COLO668 (cell line): ENCODE results near the gene ZNF783.
"Not testable (repeated sequence)": the region's sequence is repeated elsewhere in the genome, so short reads cannot be mapped to it uniquely, and the experiment has no call there.

Experiments used
- DNase-seq: peaks from one replicate; lab custom pipeline; 2025; ENCODE audit not compliant: unreplicated experiment; lab: John Stamatoyannopoulos, UW

The ZNF783 gene

DNA sequence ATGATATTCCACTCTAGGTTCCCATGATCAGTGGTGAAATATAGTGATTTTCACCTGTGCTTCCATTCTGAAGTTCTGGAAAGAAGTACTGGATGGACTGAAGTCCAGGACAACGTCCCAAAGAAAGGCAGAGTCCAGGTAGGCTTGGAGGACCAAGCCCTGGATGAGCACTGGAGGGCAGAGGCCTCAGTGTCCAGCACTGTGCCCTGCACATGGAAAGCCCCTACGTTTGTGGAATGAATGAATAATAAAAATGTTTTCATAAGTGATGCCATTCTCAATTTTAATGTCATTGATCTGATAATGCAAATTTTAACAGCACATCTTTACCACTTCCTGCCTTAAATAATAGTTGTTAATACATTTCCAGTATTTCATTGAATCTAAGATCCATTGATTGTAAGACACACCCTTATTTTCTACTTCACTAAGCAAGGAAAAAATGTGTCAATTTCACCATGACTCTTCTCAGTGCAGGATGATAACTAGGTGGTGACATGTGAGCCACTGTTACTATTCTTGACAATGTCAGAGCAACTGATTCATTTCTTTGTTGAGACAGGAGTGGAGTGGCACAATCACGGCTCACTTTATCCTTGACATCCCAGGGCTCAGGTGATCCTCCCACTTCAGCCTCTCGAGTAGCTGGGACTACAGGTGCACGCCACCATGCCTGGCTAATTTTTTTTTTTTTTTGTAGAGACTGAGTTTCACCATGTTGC lies 35.2 kb downstream of the ZNF783 start:
- no peak for DNase-seq

DNA sequence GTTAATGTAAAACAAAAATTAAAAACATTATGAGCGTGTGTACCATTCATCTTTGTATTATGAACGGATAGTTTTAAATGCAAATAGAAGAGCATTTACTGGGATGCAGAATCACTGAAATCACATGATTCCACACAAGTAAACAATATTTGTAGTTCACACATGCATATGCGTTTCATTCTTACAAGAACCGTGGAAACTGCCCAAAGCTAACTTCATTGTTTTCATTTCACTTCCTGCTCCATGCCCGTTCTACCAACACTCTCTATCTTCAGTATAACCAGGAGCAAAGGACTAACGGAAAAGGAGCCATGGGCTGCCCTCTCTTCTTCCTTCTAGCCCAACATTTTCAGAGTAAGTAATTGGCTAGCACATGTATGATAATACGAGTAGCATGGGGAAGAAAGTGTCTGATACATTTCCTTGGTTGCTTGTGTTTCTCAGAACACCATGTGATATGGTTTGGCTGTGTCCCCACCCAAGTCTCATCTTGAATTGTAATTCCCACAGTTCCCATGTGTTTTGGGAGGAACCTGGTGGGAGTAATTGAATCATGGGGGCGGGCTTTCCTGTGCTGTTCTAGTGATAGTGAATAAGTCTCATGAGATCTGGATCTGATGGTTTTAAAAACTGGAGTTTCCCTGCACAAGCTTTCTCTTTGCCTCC lies 38.8 kb downstream of the ZNF783 start:
- no peak for DNase-seq

DNA sequence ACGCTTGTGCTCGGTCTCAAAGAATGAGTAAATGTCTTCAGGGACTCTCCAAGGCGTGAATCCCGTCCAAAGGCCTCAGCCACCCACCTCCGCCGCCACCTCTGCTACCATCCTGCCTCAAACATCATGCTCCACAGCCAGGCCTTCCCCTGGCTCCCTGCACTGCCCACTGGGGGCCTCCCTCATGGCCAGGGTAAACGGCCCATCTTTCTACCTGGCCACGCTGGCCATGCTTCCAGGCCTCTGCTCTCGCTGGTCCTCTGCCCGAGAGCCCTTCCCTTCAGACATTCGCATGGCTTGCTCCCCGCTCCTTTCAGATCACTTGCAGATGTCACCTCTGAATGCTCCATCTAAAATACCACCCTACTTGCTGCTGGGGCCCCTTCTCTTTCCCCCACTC lies 40.2 kb downstream of the ZNF783 start:
- DNase-seq, result no peak

DNA sequence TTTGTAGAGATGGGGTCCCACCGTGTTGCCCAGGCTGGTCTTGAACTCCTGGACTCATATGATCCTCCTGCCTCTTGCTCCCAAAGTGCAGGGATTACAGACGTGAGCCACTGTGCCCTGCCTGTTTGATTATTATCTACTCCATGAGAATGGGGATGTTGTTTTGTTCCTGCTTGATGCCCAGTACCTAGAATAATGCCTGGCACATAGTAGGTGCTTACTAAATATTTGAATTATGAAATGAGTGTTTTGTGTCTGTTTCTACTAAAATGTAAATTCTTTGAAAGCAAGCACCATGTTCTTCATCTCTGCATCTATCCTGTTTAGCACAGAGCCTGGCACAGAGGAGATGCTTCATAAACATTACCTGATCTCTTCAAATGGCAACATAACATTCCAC lies 40.9 kb downstream of the ZNF783 start:
- no peak for DNase-seq

DNA sequence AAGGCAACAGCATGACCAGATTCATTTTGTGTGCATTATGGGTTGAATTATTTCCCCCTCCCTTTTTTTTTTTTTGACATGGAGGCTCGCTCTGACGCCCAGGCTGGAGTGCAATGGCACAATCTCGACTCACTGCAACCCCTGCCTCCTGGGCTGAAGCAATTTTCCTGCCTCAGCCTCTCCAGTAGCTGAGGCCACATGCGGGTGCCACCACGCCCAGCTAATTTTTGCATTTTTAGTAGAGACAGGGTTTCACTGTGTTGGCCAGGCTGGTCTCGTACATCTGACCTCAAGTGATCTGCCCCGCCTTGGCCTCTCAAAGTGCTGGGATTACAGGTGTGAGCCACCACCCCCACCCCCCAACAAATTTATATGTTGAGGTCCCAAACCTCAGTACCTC lies 42.0 kb downstream of the ZNF783 start:
- DNase-seq, result no peak

DNA sequence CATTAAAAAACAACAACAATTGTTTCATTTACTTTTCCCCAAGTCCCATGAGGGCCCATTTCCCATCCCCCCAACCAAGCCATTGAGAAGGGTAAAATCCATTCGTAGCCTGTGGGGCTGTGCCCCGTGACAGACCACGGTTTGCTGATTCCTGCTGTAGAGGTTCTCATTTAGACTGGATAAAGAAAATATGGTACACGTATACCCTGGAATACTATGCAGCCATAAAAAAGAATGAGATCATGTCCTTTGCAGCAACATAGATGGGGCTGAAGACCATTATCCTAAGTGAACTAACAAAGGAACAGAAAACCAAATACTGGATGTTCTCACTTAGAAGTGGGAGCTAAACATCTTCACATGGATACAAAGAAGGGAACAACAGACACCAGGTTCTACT lies 44.9 kb downstream of the ZNF783 start:
- DNase-seq, result no peak

DNA sequence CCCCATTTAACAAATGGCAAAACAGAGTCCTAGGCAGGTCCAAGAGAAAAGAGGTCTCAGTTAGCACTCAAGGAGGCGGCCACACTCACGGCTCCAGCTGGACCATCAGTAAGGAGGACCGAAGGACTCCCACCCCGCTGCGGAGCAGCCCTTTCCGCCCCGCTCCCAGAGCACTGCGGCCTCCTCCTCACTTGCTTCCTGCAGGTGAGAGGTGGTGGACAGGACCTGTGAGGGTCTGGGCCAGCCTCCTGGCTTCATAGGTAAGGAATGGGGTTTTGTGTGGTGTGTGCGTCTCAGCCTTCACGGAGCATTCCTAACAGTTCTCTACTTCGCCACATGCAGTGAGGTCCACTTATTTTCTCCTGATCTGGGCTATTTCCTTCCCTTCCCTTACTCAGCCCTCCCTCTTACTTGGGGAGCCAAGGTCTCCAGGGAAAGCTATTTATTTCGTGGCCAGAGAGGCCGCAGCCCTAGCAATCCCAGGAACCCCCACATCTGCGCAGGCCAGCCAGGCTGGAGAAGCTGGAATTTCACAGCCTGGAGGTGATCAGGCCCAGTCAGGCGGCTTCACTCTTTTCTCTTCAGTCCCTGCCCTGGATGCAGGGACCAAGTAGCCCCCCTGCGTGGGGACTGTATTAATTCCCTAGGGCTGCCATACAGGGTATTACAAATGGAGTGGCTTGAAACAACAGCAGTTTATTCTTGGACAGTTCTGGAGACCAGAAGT lies 45.9 kb downstream of the ZNF783 start:
- DNase-seq, result no peak

DNA sequence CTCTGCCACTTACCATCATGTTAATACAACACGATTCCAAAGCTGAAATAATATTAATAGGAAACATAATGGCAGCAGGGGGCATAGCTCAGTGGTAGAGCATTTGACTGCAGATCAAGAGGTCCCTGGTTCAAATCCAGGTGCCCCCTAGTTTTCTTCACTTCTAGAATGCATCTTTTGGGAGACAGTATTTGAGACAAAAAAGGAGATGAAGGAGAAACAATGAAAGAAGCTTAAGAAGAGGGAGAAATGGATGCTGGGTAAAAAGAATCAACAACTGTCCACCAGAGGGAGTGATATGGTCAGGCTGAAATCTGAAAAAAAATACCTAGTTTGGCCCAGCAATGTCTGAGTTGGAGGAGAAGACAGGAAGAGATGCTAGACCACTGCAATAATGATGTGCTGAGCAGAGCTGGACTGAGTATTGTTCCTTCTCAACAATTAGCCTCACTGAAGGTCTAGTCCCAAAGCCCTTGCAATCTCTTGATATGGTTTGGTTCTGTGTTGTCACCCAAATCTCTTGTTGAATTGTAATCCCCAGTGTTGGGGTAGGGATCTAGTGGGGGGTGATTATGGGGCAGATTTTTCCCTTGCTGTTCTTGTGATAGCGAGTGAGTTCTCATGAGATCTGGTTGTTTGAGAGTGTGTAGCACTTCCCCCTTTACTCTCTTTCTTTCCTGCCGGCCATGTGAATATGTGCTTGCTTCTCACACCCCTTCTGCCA lies 48.3 kb downstream of the ZNF783 start:
- DNase-seq, result no peak

DNA sequence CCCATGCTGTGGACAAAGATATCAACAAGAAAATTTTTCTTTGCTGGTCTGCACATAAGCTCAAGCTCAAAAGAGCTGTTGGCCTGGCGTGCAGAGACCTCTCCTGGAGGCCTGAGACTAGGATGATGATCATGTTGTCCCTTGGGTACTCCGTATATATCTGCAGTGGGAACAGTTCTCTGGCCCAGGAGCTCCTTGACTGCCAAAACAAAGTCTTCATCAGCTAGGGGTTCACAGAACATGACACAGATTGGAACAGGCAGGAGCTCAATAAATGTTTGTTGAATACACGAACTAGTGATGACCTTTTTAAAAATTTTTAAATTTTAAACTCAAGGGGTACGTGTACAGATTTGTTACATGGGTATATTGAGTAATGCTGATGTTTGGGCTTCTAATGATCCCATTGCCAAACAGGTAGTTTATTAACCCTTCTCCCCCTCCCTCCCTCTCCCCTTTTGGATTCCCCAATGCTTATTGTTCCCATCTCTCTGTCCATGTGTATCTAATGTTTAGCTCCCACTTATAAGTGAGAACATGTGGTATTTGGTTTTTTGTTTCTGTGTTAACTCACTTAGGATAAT lies 49.1 kb downstream of the ZNF783 start:
- DNase-seq, result no peak

DNA sequence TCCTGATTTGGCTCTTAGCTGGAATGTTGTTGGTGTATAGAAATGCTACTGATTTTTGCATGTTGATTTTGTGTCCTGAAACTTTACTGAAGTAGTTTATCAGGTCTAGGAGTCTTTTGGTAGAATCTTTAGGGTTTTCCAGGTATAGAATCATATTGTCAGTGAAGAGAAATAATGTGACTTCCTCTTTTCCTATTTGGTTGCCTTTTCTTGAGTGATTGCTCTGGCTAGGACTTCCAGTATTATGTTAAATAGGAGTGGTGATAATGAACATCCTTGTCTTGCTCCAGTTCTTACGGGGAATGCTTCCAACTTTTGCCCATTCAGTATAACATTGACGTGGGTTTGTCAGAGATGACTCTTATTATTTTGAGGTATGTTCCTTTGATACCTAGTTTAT lies 52.0 kb downstream of the ZNF783 start:
- DNase-seq, result no peak

DNA sequence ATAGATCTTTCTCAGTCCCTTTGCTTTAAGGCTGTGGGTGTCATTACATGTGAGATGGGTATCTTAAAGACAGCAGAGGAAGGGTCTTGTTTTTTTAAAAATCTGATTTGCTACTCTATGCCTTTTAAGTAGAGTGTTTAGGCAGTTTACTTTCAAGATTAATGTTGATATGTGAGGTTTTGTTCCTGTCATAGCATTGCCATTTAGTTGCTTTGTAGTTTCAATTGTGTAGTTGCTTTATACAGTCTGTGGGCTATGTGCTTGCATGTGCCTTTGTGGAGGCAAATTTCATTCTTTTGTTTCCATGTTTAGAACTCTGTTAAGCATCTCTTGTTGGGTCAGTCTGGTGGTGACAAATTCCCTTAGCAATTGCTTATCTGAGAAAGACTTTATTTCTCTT lies 54.6 kb downstream of the ZNF783 start:
- DNase-seq, result no peak

DNA sequence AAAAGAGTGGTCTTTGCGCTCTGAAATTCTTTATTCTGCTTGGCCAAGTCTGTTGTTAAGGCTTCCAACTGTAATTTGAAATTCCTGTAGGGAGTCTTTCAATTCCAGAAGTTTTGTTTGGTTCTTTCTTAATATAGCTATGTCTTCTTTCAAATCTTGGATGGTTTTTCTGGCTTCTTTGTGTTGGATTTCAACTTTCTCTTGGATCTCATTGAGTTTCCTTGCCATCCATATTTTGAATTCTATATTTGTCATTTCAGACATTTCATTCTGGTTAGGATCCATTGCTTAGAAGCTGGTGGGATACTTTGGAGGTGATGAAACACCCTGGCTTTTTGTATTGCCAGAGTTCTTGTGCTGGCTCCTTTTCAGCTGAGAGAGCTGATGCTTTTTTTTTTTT lies 55.5 kb downstream of the ZNF783 start:
- DNase-seq, result no peak

DNA sequence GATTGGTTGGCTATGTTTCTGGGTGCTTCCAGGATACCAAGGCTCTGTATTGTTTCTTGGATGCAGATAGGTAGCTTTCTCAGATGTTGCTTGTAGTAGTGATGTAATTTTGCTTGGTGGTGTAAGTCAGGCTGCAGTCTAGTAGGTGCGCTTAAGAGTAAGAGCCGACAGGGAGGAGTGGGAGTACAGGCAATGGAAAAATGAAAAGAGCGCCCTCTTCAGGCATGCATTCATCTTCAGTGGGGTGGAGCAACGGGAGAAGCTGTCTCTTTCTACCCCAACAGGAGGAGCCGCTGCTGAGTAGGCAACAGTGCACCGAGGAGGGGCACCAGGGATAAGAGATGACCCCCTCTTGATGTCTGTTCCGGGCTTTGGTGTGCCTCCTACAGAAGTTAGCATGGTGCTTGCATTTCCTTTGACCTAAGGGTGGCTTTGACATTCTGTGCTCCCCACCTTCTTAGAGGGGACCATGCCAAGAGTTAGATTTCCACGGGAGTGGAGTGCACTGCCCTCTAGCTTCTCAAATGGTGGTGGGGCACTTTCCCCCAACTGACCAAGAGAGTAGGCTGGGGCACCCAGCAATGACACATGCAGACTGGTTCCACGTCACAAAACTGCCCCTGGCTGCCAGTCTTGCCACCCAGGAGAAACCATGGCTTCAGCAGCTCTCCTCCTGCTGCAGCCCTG lies 56.1 kb downstream of the ZNF783 start:
- no peak for DNase-seq

DNA sequence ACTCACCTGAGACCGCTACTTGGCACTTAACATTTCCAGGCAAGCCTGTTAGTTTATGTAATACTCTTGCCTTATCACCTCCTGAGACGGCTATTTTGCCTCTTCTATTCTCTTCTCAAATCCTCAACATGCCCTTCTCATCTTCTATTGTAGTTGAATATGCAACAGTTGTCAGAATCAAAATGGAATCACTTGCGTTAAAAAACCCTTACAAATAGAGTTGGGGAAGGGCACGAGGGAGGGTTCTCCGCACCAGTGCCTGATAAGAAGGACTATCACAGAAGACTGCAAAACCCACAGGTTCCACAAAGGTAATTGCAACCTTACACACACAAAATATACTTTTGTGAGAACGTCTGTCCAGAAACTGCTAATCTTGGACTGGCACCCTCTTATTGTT lies 57.4 kb downstream of the ZNF783 start:
- DNase-seq, result no peak

DNA sequence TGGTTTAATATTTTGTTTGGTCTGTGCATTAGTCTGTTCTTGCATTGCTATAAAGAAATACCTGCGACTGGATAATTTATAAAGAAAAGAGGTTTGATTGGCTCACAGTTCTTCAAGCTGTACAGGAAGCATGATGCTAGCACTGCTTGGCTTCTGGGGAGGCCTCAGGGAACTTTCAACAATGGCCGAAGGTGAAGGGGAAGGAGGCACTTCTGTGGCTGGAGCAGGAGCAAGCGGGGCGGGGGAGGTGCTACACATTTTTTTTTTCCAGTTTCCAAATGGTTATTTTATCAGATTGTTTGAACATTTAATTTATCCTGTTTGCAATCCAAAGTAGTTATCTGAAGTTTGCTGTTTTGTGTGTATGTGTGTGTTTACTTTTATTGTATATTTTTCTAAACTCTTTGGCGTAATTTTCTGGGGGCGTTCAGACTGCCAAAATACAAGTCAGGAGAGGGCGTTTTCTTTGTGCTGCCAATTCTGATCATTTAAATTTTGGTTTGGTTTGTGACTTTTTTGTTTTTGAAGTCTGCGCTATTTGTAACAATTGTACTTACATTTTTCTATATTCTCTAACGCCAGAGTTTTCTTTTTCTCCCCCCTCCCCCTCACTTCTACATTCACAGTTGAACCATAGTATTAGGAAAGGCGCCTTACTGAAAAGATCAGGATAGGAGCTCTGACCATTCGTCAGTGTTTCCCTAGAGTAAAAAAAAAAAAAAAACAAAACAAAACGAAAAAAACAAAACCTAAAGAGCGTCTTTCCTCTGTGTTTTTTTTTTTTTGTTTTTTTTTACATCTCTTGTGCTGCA lies 58.5 kb downstream of the ZNF783 start:
- no peak for DNase-seq

DNA sequence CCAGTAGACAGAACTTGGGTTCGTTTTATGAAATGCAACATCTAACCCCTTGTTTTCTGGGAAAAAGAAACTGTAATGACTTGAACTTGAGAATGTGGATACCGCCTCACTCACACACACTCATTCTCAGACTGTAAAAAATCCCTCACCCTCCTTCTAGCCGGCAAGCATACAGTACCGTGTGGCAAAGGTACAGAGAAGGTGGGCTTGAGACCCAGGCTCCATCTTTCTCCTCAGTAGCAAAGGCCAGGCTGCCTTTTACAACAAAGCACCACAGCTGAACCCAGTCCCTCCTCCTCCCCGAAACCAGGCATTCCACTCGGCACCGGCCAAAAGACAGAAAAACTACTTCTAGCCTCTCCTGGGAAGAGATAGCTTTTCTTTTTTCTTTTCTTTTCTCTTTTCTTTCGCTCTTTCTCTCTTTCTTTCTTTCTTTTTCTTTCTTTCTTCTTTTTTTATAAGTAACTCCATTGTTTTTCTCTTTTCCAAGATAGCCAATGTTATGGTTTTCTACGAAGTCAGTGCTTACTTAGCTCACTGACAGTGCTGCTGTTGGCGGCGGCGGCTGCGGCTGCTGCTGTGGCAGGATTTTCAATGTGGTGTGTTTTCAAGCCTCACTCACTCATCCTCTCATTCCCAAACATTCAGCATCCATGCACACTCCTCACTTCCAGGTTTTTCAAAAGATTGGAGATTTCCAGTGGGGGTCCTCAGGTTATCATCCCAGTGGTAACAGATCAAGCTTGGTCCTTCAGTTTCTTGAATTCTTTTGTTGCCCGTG lies 59.3 kb downstream of the ZNF783 start:
- not testable (repeated sequence) for DNase-seq

DNA sequence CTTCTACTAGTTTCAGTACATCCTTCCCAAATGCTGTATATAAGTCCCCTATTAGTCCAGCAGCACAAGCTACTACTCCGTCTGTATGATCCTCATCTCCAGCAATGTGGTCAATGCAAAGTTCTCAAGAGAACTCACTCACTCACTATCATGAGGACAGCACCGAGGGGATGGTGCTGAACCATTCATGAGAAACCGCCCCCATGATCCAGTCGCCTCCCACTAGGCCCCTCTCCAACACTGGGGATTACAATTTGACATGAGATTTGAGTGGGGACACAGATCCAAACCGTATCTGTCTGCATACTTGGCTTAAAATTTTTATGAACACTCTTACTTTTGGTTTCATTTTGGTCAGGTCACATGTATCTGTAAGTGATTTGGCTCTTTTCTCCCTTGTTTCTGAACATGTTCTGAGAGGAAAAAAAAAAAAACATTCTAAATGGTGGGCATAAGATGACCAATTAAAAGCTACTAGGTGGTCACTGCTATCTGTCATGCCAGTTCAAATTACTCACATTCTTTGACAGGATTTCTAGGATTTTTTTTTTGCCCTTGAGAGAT lies 60.1 kb downstream of the ZNF783 start:
- DNase-seq, result no peak

DNA sequence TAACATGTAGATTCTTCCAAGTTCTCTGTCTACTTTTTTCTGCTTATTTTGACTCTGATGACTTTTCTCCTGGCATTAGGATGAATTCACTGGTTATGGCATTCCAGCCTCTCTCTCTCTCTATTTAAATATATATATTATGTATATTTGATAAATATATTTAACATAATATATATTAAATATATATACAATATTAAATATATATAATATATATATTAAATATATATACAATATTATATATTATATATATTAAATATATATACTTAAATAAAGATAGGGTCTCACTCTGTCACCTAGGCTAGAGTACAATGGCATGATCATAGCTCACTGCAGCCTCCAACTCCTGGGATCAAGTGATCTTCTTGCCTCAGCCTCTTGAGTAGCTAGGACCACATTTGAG lies 60.7 kb downstream of the ZNF783 start:
- no peak for DNase-seq

DNA sequence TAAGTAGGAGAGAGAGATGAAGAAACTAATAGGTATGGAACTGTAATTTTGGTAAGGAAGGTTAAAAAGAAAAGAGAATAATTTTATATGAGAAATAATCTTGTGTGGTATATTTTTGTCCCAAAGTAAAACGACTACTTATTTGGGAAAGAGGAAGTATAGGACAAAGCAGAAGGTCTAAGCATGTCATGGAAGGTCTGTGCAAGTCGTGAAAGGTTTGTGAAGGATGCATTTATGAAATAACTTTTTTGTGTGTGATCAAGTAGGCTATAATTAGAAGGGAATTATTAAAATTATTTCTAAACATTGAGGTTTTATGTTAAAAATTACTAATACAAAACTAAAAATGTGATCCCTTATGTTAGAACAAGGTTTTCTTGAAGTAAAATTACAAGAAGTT lies 63.3 kb downstream of the ZNF783 start:
- no peak for DNase-seq
